Omental fat pad (tissue), 4 donors: ENCODE results near the gene OSBP2. TPM values are rescaled to one million over a fixed set of nuclear protein-coding genes. Genes with fewer than 3 reads are reported as not detected.

Experiments
- ATAC-seq: fragments of 150-250 bp; one replicate; pipeline ENCODE4 v1.9.1; 2016; ENCODE audit warnings: mild to moderate bottlenecking, moderate library complexity; ENCODE audit not compliant: low FRiP score
- DNase-seq: peaks from one replicate; pipeline ENCODE4 v3.0.0-alpha.2; 2019; ENCODE audit warnings: low spot score
- CTCF ChIP-seq, 3 donors: fragments of 450-650 bp; IDR thresholded peaks; one replicate each; pipeline ENCODE4 v1.5.1; 2016 to 2017; ENCODE audit warnings: antibody characterized with exemption in 3 of 3, mild to moderate bottlenecking in 3 of 3, moderate library complexity in 2 of 3
- total RNA-seq, 4 donors: library from RNA; depleted of rRNA; stranded (reverse); fragments of >200 nt; gene quantifications; one replicate each; pipeline ENCODE4 v1.1.0, GENCODE V29; 2016

The OSBP2 gene
- total RNA-seq, 4 donors from 2014 or later = 1.3 to 7.4 (median 4.4) TPM

DNA sequence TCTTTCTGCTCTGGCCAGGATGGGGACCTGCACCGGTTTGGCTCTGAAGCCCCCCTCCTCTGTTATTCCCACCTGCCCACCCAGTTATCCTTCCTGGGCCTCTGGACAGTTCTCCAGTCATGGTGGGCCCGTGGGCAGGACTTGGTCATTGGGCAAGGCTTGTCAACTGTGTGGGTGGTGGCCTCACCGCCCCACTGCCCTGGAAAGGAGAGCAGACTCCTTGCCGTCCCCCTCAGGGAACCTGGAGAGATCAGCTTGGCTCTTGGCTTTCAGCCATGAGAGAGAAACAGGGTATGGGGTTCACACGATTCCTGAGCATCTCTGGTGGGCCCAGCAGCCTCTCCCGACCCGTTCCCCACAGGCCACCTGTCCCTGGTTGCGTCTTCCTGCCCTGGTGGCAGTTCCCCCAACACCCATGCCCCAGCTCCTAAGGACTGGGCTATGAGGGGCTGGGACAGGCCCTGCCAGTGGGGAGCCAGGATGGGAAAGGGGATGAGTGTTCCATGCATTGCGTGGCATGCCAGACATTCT lies 181.6 kb downstream of the OSBP2 start:
- no peak for ATAC-seq
- no peak for DNase-seq
- TF ChIP-seq CTCF (IDR thresholded peaks at IDR 0.05) = no peak

DNA sequence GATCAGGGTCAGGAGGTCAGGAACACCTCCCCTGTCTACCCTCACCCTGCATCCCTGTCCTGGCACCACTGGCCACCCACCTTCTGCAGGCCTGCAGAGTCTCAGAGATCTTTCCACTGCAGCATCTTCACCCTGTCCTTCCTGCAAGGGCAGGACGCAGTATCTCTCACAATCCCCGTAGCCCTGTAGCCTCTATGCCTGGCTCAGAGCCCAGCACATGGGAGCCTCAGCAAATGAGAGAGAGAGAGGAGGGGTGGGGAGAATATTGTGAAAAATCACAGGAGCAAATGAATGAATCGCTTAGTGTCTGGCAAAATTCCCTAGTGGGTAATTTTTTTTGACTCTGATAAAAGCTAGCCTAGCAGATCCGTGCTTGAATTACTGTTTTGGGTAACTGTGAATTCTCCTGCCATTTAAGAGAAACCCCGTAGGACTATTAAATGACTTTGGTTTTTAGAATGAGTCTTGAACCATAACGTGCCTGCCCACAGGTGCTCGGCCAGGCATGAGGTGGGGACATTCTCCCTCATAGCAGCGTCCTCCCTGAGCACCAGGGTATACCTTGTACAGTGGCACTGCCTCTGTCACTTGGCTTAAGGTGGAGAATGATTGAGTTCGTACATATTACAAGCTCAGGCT lies 182.4 kb downstream of the OSBP2 start:
- ATAC-seq (no peak), DNase-seq (no peak)
- no peak for TF ChIP-seq CTCF (IDR thresholded peaks at IDR 0.05)

DNA sequence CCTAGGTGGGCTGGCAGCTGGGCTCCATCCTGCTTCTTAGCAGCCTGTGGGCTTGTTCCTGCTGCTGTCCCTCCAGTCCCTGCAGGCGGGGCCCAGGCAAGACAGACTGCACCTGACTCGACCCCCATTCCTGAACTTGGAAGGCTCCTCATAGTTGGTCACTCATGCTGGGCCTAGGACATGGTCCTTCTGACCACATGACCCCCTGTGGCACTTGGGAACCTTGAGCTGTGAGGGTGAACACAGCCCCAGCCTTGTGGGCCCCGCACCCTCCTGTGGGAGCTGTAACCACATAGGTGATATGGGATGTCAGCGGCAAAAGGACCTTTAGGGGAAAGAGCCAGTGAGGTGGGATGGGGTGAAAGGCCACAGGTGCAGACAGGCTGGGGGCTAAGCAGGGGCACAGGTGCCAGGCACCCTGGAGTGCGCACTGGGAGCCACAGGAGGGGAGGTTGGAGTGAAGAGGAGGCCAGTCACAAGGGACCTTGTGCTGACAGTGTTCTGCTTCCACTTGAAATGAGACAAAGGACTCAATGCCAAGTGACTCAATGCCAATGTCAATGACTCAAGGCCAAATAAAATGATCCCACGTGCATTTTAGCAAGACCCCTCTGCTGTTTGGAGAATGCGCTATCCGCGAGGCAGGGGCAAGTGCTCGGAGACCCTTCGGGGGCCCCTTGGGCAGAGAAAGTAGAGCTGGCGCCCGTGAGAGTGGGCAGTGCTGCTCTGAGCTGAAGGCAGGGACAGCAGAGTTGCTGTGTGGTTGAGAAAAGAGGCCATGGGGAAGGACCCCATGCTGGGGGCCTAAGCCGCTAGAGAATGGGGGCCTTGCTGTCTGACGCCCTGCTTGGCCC lies 183.2 kb downstream of the OSBP2 start:
- DNase-seq = no peak
- TF ChIP-seq CTCF (IDR thresholded peaks at IDR 0.05) = no peak
- no peak for ATAC-seq

- ATAC-seq = no peak
- no peak for DNase-seq
- TF ChIP-seq CTCF (IDR thresholded peaks at IDR 0.05) = no peak
Observed at GRCh38 chr22:30878516-30879414, 184.1 kb downstream of the OSBP2 start.

- ATAC-seq (no peak), DNase-seq (no peak)
- TF ChIP-seq CTCF (IDR thresholded peaks at IDR 0.05) = no peak
Observed at GRCh38 chr22:30879415-30879797, 184.7 kb downstream of the OSBP2 start.

DNA sequence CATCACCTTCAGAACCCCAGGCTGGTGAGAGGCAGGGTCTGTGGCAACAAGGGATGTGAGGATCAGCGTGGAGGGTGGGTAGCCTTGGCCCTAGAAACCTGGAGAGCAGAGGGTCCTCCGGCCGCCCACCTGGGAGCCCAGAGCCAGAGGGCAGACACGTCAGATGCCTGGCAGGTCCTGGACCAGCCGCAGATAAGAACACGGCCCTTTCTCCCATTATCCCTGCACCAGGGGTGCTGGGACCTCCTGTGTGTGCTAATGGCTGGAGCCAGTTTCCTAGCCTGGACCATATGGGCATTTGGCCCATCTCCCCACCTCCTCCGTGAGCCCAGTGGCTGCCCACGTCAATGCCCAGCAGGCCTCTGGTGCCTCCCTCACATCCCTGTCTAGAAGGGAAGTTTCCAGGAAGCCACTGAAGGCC lies 185.5 kb downstream of the OSBP2 start:
- ATAC-seq (no peak), DNase-seq (no peak)
- TF ChIP-seq CTCF (IDR thresholded peaks at IDR 0.05) = no peak
